ENCODE results near the gene PWWP2B. TPM values are rescaled to one million over a fixed set of nuclear protein-coding genes. Genes with fewer than 3 reads are reported as not detected.

PWWP2B gene
- total and polyA plus RNA-seq, 2 of the 4 experiments (the other 2 are of a cell fraction): 1.7 to 2.2 TPM

DNA sequence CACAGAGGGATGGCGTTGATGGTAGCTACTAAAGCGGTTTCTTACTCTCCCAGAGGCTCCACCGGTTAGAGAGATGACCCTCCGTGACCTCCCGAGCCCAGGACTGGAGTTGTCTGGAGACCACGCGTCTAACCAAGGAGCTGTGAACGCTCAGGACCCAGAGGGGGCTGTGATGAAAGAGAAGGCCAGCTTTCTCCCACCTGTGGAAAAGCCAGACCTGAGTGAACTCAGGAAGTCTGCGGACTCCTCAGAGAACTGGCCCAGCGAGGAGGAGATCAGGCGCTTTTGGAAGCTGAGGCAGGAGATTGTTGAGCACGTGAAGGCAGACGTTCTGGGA, 49.1 kb upstream of the PWWP2B start:
- ATAC-seq (ENCODE audit: low read depth): no peak
- dilution Hi-C loops (cut with HindIII; ENCODE audit: low sequenced_read_pairs, unreplicated experiment): loop anchor here (25.0 kb wide), 1 partner anchor 111 kb away; no protein-coding TSS in a partner anchor
- TF ChIP-seq RFX5 (IDR thresholded peaks at IDR 0.05; ENCODE audit: low read depth, low read length) (no peak), CEBPB (IDR thresholded peaks at IDR 0.05; ENCODE audit: low read depth, low read length) (no peak), RAD21 (IDR thresholded peaks at IDR 0.05; ENCODE audit: low read length) (no peak), CHD1 (IDR thresholded peaks at IDR 0.05; ENCODE audit: low read depth, low read length) (no peak), BHLHE40 (IDR thresholded peaks at IDR 0.05; ENCODE audit: low read depth, low read length) (no peak), MXI1 (IDR thresholded peaks at IDR 0.05; ENCODE audit: borderline replicate concordance, low read depth, low read length) (no peak), CTCF (conservative IDR thresholded peaks at IDR 0.05; ENCODE audit: low read depth, low read length) (no peak), RCOR1 (IDR thresholded peaks at IDR 0.05; ENCODE audit: insufficient replicate concordance, low read length) (no peak), SMC3 (IDR thresholded peaks at IDR 0.05; ENCODE audit: low read depth, low read length) (no peak), MAZ (IDR thresholded peaks at IDR 0.05; ENCODE audit: borderline replicate concordance, low read depth, low read length) (no peak), POLR2A (IDR thresholded peaks at IDR 0.05; ENCODE audit: low read depth, low read length) (no peak)

More for the DNA sequence above, 49.1 kb upstream of the PWWP2B start:
- 80% methylated on average over 9 of the region's 13 CpGs; no CpG with 5 or more reads in 1 of the 2 experiments for WGBS, 2 experiments (ENCODE audit: extremely low coverage in 2 of 2, insufficient read length in 1 of 2)
- no peak overlapping the region for H4K8ac ChIP-seq (ENCODE audit: low read depth in 2 of 2, low read length in 2 of 2)
- H2AFZ ChIP-seq (replicated peaks; ENCODE audit: low read length, poor library complexity): no peak overlapping the region
- no peak overlapping the region for H3K18ac ChIP-seq (ENCODE audit: low read depth, low read length)
- H3K27ac ChIP-seq (ENCODE audit: insufficient read depth, low read length): no peak overlapping the region
- no peak overlapping the region for H2BK15ac ChIP-seq (ENCODE audit: low read depth, low read length)
- no peak for DNase-seq
- no peak overlapping the region for H4K91ac ChIP-seq (ENCODE audit: insufficient read depth, low read depth, low read length)
- no peak overlapping the region for H2BK5ac ChIP-seq (ENCODE audit: low read depth, low read length, poor library complexity, severe bottlenecking)
- no peak overlapping the region for H3K56ac ChIP-seq (ENCODE audit: extremely low read depth, insufficient read depth, low read length)
- intact Hi-C loops (cut with micrococcal nuclease): no loop called here
- no peaks in the 10 kb centered on the region for H3K4me1 ChIP-seq (ENCODE audit: control insufficient read depth, insufficient read depth, low read length)
- no peaks in the 10 kb centered on the region for H3K27me3 ChIP-seq (ENCODE audit: control insufficient read depth, insufficient read depth, low read length)
- no peak overlapping the region for H3K4me2 ChIP-seq (ENCODE audit: low read depth, low read length)
- H3K9ac ChIP-seq (ENCODE audit: low read depth, low read length): no peak overlapping the region
- no peak overlapping the region for H3K4me3 ChIP-seq (ENCODE audit: insufficient read depth, low read depth, low read length)
- H3K9me1 ChIP-seq (ENCODE audit: insufficient read depth, low read length): no peaks in the 10 kb centered on the region
- H3K36me3 ChIP-seq (ENCODE audit: control insufficient read depth, insufficient read depth, low read length): peaks cover 15% of the 10 kb centered on the region
- H3K23ac ChIP-seq (ENCODE audit: low read depth, low read length): no peak overlapping the region
- no peak overlapping the region for H4K5ac ChIP-seq (ENCODE audit: low read depth, low read length)
- peak overlapping the region; percentile 61 for H2AK9ac ChIP-seq (replicated peaks; ENCODE audit: low read depth, low read length, poor library complexity)
- POLR2A ChIA-PET (ENCODE audit: unreplicated experiment): no interaction called here
- no peaks in the 10 kb centered on the region for H3K79me1 ChIP-seq (ENCODE audit: low read depth in 1 of 2, low read length in 2 of 2)
- CTCF ChIA-PET: no interaction called here
- no peak overlapping the region for H2BK20ac ChIP-seq (ENCODE audit: low read depth, low read length)
- in situ Hi-C loops (cut with MboI; ENCODE audit: low sequenced_read_pairs): loop anchor here (5.0 kb wide), 1 partner anchor 126 kb away; no protein-coding TSS in a partner anchor
- no peaks in the 10 kb centered on the region for H3K9me3 ChIP-seq (ENCODE audit: control insufficient read depth, insufficient read depth, low read length)
- no peak overlapping the region for H2AK5ac ChIP-seq (ENCODE audit: low read depth, low read length)
- BruUV-seq (replicated peaks): no TSS peak
- no peak overlapping the region for H3K4ac ChIP-seq (ENCODE audit: low read depth, low read length)
- no peak overlapping the region for H2BK120ac ChIP-seq (ENCODE audit: low read depth, low read length)
- H4K20me1 ChIP-seq (ENCODE audit: insufficient read depth, low read length): no peaks in the 10 kb centered on the region; the same call in 1 of the 2 replicates
- no peak overlapping the region for H3K14ac ChIP-seq (replicated peaks; ENCODE audit: low read depth, low read length)

Data from IMR-90 (cell line).